Astrocyte (in vitro differentiated cells and primary cell): Measurements from ENCODE around the gene SPNS2. TPM values are rescaled to one million over a fixed set of nuclear protein-coding genes. Genes with fewer than 3 reads are reported as not detected.
A peak's percentile ranks its signal among the peaks of the same experiment; 100 is the strongest.

Experiments used
- DNase-seq: peaks from one replicate; pipeline ENCODE4 v3.0.0-alpha.2; 2010; ENCODE audit warnings: low read depth
- FAIRE-seq: peaks from 2 replicates; lab custom pipeline; 2011; peaks lifted over from hg19 to GRCh38; lab: Jason Lieb, UNC
- H2AFZ ChIP-seq: 2 replicates; pipeline ENCODE4 v1.6.0; 2012; ENCODE audit warnings: low read depth, low read length, inconsistent platforms
- H3K27ac ChIP-seq: 2 replicates; pipeline ENCODE4 v1.5.1; 2011; ENCODE audit warnings: low read depth, low read length, inconsistent platforms
- H3K27me3 ChIP-seq: 2 replicates; pipeline ENCODE4 v1.6.0; 2011; ENCODE audit warnings: low read length, inconsistent platforms; ENCODE audit not compliant: insufficient read depth
- H3K36me3 ChIP-seq: 2 replicates; pipeline ENCODE4 v1.5.1; 2011; ENCODE audit warnings: low read length, inconsistent platforms; ENCODE audit not compliant: insufficient read depth
- H3K4me1 ChIP-seq: 2 replicates; pipeline ENCODE4 v1.5.1; 2011; ENCODE audit warnings: low read length, inconsistent platforms; ENCODE audit not compliant: insufficient read depth
- H3K4me2 ChIP-seq: 2 replicates; pipeline ENCODE4 v1.6.0; 2012; ENCODE audit warnings: low read length, inconsistent platforms
- H3K4me3 ChIP-seq: 2 replicates; pipeline ENCODE4 v1.5.1; 2011; ENCODE audit warnings: low read depth, mild to moderate bottlenecking, low read length, inconsistent platforms; ENCODE audit not compliant: insufficient read depth
- H3K79me2 ChIP-seq: 2 replicates; pipeline ENCODE4 v1.6.0; 2012; ENCODE audit warnings: mild to moderate bottlenecking, low read length, inconsistent platforms; ENCODE audit not compliant: insufficient read depth
- H3K9ac ChIP-seq: 2 replicates; pipeline ENCODE4 v1.6.0; 2012; ENCODE audit warnings: mild to moderate bottlenecking, low read length, inconsistent platforms
- H3K9me3 ChIP-seq: 2 replicates; pipeline ENCODE4 v1.5.1; 2012; ENCODE audit warnings: low read depth, mild to moderate bottlenecking, low read length, inconsistent platforms; ENCODE audit not compliant: insufficient read depth
- H4K20me1 ChIP-seq: 2 replicates; pipeline ENCODE4 v1.6.0; 2012; ENCODE audit warnings: low read length, inconsistent platforms; ENCODE audit not compliant: insufficient read depth
- H3K27ac Mint-ChIP-seq: one replicate; pipeline ENCODE4 v1.8.0; 2021; ENCODE audit warnings: mild to moderate bottlenecking, mixed read lengths; ENCODE audit not compliant: unreplicated experiment
- H3K27me3 Mint-ChIP-seq: one replicate; pipeline ENCODE4 v1.8.0; 2021; ENCODE audit warnings: low read depth, mixed read lengths; ENCODE audit not compliant: unreplicated experiment
- H3K36me3 Mint-ChIP-seq: one replicate; pipeline ENCODE4 v1.8.0; 2021; ENCODE audit warnings: low read depth, mixed read lengths; ENCODE audit not compliant: unreplicated experiment
- H3K4me1 Mint-ChIP-seq: one replicate; pipeline ENCODE4 v1.8.0; 2021; ENCODE audit warnings: low read depth, mixed read lengths; ENCODE audit not compliant: unreplicated experiment
- H3K4me3 Mint-ChIP-seq: one replicate; pipeline ENCODE4 v1.8.0; 2021; ENCODE audit warnings: mild to moderate bottlenecking, moderate library complexity, mixed read lengths; ENCODE audit not compliant: unreplicated experiment
- H3K9me3 Mint-ChIP-seq: one replicate; pipeline ENCODE4 v1.8.0; 2021; ENCODE audit warnings: mild to moderate bottlenecking, mixed read lengths; ENCODE audit not compliant: unreplicated experiment
- EZH2 ChIP-seq: IDR thresholded peaks from 2 replicates; pipeline ENCODE4 v1.6.1; 2012; ENCODE audit warnings: mild to moderate bottlenecking, low read length, inconsistent platforms; ENCODE audit not compliant: insufficient read depth
- total RNA-seq: library from RNA; stranded (reverse); gene quantifications from 2 replicates; pipeline ENCODE4 v1.2.1, GENCODE V29; 2021
- TF ChIP-seq, protein P1 (sequence below): IDR thresholded peaks from 2 replicates; pipeline ENCODE4 v1.5.1; 2011; ENCODE audit warnings: low read depth, mild to moderate bottlenecking, inconsistent platforms, low read length, moderate library complexity; ENCODE audit not compliant: insufficient read depth

The SPNS2 gene
- total RNA-seq, 1 donor from 2014 or later = 4.3 TPM

DNA sequence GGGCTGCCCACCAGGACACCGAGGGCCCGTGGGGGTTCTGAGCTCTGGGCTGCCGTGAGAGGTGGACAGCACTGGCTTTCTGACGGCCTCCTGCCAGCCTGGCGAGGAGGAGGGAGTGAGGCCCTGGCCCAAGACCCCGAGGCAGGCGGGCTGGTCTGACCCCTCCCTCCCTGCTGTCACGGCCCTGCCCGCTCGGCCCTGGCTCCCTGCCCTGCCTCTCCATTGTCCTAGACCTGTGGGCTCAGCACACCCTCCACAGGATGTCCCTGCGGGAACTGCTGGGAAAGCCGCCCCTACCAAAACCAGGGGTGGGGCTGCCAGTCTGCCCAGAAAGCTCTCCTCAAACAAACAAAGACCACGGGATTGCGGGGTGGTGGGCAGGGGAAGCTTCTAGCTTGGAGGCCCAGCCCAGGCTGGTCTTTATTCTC, 20.7 kb downstream of the SPNS2 start:
- Histone ChIP-seq H3K4me2 (no peak overlapping the region), H3K9me3 (no peaks in the 10 kb centered on the region), H3K4me3 (no peak overlapping the region), H3K79me2 (no peaks in the 10 kb centered on the region), H2AFZ (peak overlapping the region; percentile 1), H3K4me1 (no peaks in the 10 kb centered on the region), H3K27ac (no peak overlapping the region), H3K27me3 (no peaks in the 10 kb centered on the region), H3K9ac (no peak overlapping the region), H4K20me1 (no peaks in the 10 kb centered on the region), H3K36me3 (no peaks in the 10 kb centered on the region)
- Mint-ChIP-seq H3K4me3 (no peak overlapping the region), H3K27me3 (peaks cover 28% of the 10 kb centered on the region), H3K27ac (no peak overlapping the region), H3K9me3 (peaks cover 2% of the 10 kb centered on the region), H3K4me1 (peaks cover 7% of the 10 kb centered on the region), H3K36me3 (no peaks in the 10 kb centered on the region)
- TF ChIP-seq EZH2 = no peak
- TF ChIP-seq, protein P1, sequence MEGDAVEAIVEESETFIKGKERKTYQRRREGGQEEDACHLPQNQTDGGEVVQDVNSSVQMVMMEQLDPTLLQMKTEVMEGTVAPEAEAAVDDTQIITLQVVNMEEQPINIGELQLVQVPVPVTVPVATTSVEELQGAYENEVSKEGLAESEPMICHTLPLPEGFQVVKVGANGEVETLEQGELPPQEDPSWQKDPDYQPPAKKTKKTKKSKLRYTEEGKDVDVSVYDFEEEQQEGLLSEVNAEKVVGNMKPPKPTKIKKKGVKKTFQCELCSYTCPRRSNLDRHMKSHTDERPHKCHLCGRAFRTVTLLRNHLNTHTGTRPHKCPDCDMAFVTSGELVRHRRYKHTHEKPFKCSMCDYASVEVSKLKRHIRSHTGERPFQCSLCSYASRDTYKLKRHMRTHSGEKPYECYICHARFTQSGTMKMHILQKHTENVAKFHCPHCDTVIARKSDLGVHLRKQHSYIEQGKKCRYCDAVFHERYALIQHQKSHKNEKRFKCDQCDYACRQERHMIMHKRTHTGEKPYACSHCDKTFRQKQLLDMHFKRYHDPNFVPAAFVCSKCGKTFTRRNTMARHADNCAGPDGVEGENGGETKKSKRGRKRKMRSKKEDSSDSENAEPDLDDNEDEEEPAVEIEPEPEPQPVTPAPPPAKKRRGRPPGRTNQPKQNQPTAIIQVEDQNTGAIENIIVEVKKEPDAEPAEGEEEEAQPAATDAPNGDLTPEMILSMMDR = no peak
- DNase-seq = no peak
- FAIRE-seq = no peak

DNA sequence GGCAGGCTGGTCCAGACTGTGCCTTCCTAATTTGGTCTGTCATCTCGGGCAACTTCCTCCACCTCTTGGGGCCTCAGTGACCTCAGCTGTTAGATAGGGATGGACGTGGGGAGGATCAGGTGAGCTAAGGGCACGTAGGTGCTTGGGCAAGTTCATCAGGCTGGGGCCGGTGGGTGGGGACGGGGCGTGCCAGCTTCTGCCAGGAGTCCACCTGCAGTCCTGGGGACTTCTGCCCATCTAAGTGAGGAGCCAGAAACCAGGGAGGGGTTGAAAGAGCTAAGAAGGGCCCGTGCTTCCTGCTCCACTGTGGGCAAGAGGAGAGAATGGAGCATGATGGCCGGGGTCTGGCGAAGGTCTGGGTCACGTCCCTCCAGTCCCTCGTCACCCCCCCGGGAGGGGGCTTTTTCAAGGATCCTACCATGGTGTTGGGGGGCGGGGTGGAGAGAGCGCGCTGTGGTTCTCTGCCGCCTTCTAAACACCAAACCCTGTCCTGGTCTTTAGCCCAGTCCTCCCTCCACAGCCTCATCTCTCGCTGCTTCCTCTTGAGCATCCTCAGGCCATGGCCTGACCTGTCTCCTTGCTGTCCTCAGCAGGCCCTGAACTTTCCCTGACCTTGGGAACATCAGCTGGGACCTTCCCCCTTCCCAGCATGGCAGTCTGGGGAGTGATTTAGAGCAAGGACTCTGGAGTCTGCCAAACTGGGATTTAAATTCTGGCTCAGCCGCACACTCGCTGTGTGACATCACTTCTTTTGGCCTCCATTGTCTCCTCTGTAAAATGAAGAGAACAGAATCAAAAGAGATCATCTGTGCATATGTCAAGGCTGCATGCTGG, 21.6 kb downstream of the SPNS2 start:
- Histone ChIP-seq H3K4me1 (no peaks in the 10 kb centered on the region), H3K79me2 (no peaks in the 10 kb centered on the region), H3K27ac (no peak overlapping the region), H3K27me3 (peaks cover 1% of the 10 kb centered on the region), H3K9ac (no peak overlapping the region), H2AFZ (no peak overlapping the region), H3K36me3 (no peaks in the 10 kb centered on the region), H3K4me3 (no peak overlapping the region), H3K9me3 (no peaks in the 10 kb centered on the region), H3K4me2 (no peak overlapping the region), H4K20me1 (no peaks in the 10 kb centered on the region)
- H3K4me3 Mint-ChIP-seq = no peak overlapping the region
- peaks cover 7% of the 10 kb centered on the region for H3K4me1 Mint-ChIP-seq
- no peak for TF ChIP-seq EZH2
- TF ChIP-seq, protein P1 = no peak
- H3K27me3 Mint-ChIP-seq = peaks cover 29% of the 10 kb centered on the region
- H3K27ac Mint-ChIP-seq = peak overlapping the region; percentile 93
- FAIRE-seq (no peak), DNase-seq (no peak)
- peaks cover 2% of the 10 kb centered on the region for H3K9me3 Mint-ChIP-seq
- no peaks in the 10 kb centered on the region for H3K36me3 Mint-ChIP-seq
